GM21360 (cell line): ENCODE data around the gene PRKCG.
"Not testable (repeated sequence)": the region's sequence is repeated elsewhere in the genome, so short reads cannot be mapped to it uniquely, and the experiment has no call there.

Experiments used
- ATAC-seq: cut with Tn5 transposase; IDR thresholded peaks from one replicate; pipeline ENCODE4 v1.9.1; 2021; ENCODE audit warnings: mild to moderate bottlenecking, moderate library complexity; ENCODE audit not compliant: unreplicated experiment

Gene PRKCG

GRCh38 chr19:53936029-53936428 lies 54.0 kb downstream of the PRKCG start:
- no peak for ATAC-seq

DNA sequence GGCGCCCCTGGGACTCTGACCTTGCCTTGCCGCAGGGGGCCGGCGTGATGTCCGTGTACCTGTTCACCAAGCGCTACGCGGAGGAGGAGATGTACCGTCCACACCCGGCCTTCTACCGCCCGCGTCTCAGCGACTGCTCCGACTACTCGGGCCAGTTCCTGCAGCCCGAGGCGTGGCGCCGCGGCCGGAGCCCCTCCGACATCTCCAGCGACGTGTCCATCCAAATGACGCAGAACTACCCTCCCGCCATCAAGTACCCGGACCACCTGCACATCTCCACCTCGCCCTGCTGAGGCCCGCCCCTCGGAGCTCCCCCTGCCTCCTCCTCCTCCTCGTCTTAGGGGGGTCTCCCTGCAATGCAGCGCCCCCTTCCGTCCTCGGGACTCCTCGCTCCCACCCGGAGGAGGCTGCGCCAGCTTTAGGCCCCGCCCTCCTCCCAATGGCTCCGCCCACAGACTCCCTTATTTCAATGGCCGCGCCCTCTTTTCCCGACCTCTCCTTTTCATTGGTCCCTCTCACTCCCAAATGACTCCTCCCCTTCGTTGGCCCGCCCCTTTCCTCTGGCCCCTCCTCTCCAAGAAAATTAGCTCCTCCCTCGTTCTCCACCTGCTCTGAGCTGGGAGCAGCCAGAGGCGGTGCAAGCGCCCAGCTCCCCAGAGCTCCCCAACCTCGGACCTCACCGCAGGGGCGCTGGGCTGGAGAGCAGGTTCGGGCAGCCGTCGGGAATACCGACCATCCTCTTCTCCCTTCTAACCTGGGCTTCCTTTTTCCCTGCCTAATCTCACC lies 60.2 kb downstream of the PRKCG start:
- ATAC-seq: no peak

DNA sequence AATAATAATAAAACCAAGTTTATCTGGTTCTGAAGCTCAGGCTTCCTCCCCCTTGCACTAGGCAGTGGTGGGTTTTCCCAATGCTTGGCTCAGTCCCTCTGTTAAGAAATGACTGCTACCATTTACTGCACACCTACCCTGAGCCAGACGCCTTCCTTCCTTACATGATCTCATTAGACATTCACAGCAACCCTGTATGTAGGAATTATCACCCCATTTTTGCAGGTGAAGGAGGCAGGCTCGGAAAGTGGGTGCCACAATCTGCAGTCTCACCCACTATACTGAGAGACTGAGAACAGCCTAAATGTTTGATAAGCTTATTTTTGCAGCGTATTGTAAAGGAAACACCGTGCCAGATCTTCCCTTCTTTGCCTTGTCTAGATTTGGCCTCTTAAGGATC lies 62.4 kb downstream of the PRKCG start:
- no peak for ATAC-seq

DNA sequence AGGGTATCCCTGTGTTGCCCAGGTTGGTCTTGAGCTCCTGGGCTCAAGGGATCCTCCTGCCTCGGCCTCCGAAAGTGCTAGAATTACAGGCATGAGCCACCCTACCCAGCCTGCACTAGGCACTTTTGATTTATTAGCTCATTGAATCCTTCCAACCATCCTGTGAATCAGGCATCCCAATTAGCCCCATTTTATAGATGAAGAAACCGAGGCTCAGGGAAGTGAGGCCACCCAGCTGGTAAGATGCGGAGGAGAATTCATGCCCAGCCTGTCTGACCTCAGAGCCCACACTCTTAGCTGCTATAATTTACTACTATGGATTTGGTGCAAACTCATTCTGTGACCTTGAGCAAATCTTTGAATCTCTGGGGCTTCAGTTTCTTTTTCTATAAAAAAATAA lies 62.9 kb downstream of the PRKCG start:
- no peak for ATAC-seq

- no peak for ATAC-seq
These were observed 63.4 kb downstream of the PRKCG start for GRCh38 chr19:53945441-53945840.

GRCh38 chr19:53945998-53946397 lies 64.0 kb downstream of the PRKCG start:
- no peak for ATAC-seq

GRCh38 chr19:53947624-53948023 lies 65.6 kb downstream of the PRKCG start:
- no peak for ATAC-seq

DNA sequence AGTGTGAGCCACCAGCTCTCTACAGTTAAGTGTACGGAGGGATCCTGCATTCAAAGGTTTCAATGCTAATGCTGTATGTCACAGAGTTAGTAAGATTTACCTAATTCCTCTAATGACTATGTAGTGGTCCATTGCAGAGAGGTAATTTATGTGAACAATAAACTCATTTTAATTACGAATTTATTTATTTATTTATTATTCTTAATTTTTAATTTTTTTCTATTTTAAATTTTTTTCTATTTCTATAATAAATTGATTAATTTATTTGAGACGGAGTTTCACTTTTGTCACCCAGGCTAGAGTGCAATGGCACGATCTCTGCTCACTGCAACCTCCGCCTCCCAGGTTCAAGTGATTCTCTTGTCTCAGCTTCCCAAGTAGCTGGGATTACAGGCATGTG lies 66.6 kb downstream of the PRKCG start:
- not testable (repeated sequence) for ATAC-seq

DNA sequence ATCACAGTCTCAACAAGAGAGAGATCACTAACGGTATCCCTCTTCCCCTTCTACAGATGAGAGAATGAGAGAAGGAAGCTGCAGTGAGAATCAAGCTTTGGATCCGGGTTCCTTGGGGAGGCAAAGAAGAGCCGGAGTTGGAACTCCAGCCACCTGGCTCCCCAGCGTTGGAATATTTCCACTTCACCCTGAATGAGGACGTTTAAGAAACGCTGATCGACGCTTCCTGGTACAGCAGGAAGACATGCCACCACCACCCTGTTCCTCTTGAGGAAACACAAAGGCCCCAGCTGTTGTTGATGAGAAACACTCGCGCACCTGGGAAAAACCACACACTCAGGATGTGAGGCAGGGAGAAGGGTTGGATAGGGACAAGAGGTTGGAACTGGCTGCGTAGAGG lies 69.4 kb downstream of the PRKCG start:
- no peak for ATAC-seq

DNA sequence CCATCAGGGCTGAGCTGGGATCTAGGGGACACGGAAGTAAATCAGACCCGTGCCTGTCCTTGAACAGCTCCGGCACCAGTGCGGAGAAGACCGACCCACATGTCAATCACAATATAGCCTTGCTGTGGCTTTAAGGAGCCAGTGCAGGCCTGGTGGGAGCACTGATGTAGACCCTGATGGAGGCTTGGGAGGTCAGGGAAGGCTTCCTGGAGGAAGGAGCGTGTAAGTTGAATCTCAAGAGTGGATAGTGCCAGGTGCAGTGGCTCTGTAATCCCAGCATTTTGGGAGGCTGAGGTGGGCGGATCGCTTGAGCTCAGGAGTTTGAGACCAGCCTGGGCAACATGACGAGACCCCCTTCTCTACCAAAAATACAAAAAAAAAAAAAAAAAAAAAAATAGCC lies 70.0 kb downstream of the PRKCG start:
- ATAC-seq: no peak

- ATAC-seq: no peak
These were observed 71.4 kb downstream of the PRKCG start for GRCh38 chr19:53953383-53953782.
